HG03066 (cell line): ENCODE measurements around the gene GPBP1.

Experiments
- ATAC-seq: cut with Tn5 transposase; IDR thresholded peaks from one replicate; pipeline ENCODE4 v1.9.1; 2021; ENCODE audit warnings: low read depth; ENCODE audit not compliant: unreplicated experiment

The GPBP1 gene

GRCh38 chr5:57207007-57207653, 33.3 kb downstream of the GPBP1 start:
- no peak for ATAC-seq

- ATAC-seq: no peak
Measured at GRCh38 chr5:57207681-57208080, 33.8 kb downstream of the GPBP1 start.

- ATAC-seq: no peak
Measured at GRCh38 chr5:57209316-57210040, 35.6 kb downstream of the GPBP1 start.

DNA sequence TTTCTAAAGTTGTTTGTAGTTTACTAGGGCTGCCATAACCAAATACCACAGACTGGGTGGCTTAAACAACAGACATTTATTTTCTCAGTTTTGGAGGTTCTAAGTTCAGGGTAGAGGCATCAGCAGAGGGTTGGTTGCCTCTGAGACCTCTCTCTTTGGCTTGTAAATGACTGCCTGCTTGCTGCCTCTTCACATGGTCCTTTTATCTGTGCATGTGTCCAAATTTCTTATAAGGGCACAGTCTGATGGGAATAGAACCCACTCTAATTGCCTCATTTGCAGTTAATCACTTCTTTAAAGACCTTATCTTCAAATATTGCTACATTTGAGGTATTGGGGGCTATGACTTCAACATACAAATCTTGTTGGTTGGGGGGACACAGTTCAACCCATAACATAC, 36.8 kb downstream of the GPBP1 start:
- no peak for ATAC-seq

GRCh38 chr5:57211039-57211438, 37.2 kb downstream of the GPBP1 start:
- ATAC-seq: no peak

- no peak for ATAC-seq
Measured at GRCh38 chr5:57215629-57216195, 41.9 kb downstream of the GPBP1 start.

GRCh38 chr5:57216714-57217113, 42.9 kb downstream of the GPBP1 start:
- ATAC-seq: no peak

GRCh38 chr5:57219386-57219785, 45.5 kb downstream of the GPBP1 start:
- ATAC-seq: no peak

DNA sequence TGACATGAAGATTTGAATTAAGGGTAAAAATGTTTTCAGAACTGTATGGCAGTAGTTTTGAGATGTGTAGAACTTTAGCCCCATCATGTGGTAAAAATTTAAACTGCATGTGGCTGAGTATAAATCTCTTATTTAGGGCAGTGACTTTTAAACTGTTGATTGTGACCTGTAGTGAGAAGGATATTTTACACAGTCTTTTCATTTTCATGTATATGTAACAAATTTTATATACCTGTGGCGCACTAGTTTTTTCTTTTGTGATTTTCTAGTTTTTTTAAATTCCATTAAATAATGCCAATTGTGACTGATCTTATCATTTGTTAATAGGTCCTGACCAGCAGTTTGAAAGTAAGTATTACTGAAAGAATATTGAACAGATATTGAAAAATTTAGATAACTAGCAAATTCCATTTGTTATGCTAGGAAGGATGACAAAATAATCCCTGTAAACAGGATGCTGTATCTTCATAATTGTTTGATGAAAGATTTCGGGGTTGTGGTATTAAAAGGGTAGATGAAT, 47.2 kb downstream of the GPBP1 start:
- peak; percentile 75 for ATAC-seq

GRCh38 chr5:57225553-57225952, 51.7 kb downstream of the GPBP1 start:
- ATAC-seq: no peak

DNA sequence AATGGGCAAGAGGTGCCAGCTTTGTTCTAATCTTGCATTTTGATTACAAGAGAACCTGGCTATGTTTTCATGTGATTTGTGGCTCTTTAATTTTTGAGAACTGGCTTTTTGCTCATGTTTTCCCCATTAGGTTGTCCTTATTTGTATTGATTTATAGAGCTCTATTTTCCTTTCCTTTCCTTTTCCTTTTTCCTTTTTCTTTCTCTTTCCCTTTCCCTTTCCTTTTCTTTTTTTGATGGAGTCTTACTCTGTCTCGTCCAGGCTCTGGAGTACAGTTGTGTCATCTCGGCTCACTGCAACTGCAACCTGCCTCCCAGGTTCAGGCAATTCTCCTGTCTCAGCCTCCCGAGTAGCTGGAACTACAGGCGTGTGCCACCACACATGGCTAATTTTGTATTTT, 55.5 kb downstream of the GPBP1 start:
- ATAC-seq: no peak

DNA sequence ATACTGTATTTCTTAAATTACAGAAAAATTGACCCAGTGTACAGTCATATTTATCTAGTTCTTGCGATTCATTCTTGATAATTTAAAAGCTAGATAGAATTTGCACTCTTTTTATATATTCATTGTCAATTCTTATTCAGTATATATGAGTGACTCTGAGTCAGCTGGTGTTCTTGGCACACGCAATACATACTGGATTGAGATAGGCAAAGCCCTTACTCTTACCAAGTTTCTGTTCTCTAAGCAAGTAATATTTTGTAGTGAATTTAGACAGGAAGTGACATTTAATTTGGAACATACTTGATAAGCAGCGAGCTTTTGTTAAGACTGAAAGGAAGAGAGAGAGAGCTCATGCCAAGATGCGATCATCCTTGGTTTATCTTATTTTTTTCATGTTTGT, 57.7 kb downstream of the GPBP1 start:
- ATAC-seq: no peak

- ATAC-seq: no peak
Measured at GRCh38 chr5:57232293-57233033, 58.6 kb downstream of the GPBP1 start.

- ATAC-seq: peak; percentile 70
Measured at GRCh38 chr5:57243286-57244137, 69.7 kb downstream of the GPBP1 start.

DNA sequence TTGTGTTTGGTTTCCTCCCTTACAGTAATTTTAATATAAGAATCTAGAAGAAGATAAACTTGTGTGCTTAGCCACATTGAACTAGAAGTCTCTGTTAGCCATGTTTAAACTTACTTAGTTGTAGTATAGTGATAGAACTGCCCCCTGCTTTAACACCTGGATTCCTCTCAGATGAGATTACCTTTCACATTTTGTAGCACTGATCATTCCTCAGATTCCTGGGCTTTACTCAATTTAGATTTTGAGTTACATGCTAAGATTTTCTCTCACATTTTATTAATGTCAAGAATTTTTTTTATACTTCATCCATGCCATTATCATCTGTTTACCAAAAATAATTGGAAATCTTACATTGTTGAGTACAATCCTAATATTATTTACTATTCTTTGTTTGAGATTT, 70.5 kb downstream of the GPBP1 start:
- ATAC-seq: no peak

DNA sequence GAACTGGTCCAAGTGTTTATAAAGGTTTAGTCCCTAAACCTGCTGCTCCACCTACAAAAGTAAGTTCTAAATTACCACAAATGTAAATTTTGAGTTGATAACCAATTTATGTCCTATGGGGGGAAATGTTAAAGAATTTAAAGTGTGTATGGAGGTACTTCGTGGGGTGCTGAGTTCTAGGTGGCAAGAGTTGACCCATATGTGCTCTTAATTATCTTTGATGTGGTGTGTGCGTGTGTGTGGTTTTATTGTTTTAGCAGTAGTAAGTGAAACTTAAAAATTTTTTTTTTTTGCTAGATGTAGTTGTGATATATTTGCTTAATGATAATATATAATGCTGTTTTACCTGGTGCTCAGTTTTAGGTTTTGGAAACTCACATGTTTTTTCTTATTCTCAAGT, 72.6 kb downstream of the GPBP1 start:
- ATAC-seq: no peak

DNA sequence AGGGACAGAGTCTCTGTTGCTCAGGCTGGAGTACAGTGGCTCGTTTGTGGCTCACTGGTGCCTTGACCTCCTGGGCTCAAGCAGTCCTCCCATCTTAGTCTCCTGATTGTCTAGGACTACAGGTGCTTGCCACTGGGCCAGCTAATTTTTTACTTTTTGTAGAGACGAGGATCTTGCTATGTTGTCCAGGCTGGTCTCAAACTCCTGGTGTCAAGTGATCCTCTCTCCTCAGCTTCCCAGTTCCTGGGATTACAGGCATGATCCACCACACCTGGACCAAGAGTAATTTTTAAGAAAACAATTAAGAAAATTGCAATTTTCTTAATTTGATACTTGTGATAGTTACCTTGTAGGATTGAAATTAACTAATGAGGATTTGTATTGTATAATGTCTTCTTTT, 73.9 kb downstream of the GPBP1 start:
- ATAC-seq: no peak

GRCh38 chr5:57249265-57249874, 75.5 kb downstream of the GPBP1 start:
- no peak for ATAC-seq

GRCh38 chr5:57258052-57258451, 84.2 kb downstream of the GPBP1 start:
- ATAC-seq: no peak

DNA sequence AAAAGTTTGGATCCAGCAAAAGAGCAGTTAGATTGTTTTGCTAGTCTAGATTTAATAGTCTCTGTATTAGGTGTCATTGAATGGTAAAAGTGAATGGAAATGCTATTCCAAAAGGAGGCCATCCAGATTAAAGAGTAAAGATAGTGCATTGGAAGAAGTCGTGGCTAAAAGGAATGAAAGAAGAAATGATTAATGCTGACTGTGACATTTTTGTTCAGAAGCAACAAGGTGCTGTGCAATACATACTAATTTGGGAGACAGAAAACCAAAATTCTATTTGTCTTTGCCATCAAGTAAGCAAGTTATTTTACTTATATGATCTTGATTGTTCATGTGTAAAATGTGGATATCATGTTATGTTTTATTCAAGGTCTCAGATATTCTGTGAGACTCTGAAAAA, 85.1 kb downstream of the GPBP1 start:
- ATAC-seq: no peak
